Umbilical cord (tissue), 2 donors: Measurements from ENCODE around the gene SLC25A26. TPM values are rescaled to one million over a fixed set of nuclear protein-coding genes. Genes with fewer than 3 reads are reported as not detected.
A peak's percentile ranks its signal among the peaks of the same experiment; 100 is the strongest.
"Not testable (repeated sequence)": the region's sequence is repeated elsewhere in the genome, so short reads cannot be mapped to it uniquely, and the experiment has no call there.

Source experiments
- DNase-seq: peaks from one replicate; pipeline ENCODE4 v3.0.0-alpha.2; 2015; ENCODE audit warnings: low spot score
- total RNA-seq: library from RNA; depleted of rRNA; stranded (reverse); fragments of >200 nt; gene quantifications from one replicate; pipeline ENCODE4 v1.2.3, GENCODE V29; 2014; ENCODE audit warnings: low replicate concordance; ENCODE audit not compliant: insufficient read depth

Gene SLC25A26
- 10.6 TPM for total RNA-seq

- peak; percentile 97 for DNase-seq
Observed at GRCh38 chr3:66220602-66221377, at the start of gene SLC25A26. Gene SLC25A26, plus strand, starts transcription at chr3:66221001. Its CDS starts 94 bp downstream, at chr3:66221095.

- no peak for DNase-seq
Observed at GRCh38 chr3:66172394-66172793, 48.4 kb upstream of the SLC25A26 start.

GRCh38 chr3:66177026-66177425 lies 43.8 kb upstream of the SLC25A26 start:
- DNase-seq, result no peak

- DNase-seq, result no peak
Observed at GRCh38 chr3:66178206-66178605, 42.6 kb upstream of the SLC25A26 start.

GRCh38 chr3:66179793-66180192 lies 41.0 kb upstream of the SLC25A26 start:
- peak; percentile 10 for DNase-seq

GRCh38 chr3:66181764-66182163 lies 39.0 kb upstream of the SLC25A26 start:
- no peak for DNase-seq

GRCh38 chr3:66182246-66182645 lies 38.6 kb upstream of the SLC25A26 start:
- peak; percentile 81 for DNase-seq

- DNase-seq, result no peak
Observed at GRCh38 chr3:66186545-66186944, 34.3 kb upstream of the SLC25A26 start.

GRCh38 chr3:66195347-66195783 lies 25.4 kb upstream of the SLC25A26 start:
- DNase-seq, result peak; percentile 50

GRCh38 chr3:66196633-66197032 lies 24.2 kb upstream of the SLC25A26 start:
- DNase-seq, result no peak

GRCh38 chr3:66198437-66199088 lies 22.2 kb upstream of the SLC25A26 start:
- DNase-seq, result no peak

- no peak for DNase-seq
Observed at GRCh38 chr3:66199089-66199473, 21.7 kb upstream of the SLC25A26 start.

- DNase-seq, result no peak
Observed at GRCh38 chr3:66200147-66200546, 20.7 kb upstream of the SLC25A26 start.

- DNase-seq, result no peak
Observed at GRCh38 chr3:66200786-66201185, 20.0 kb upstream of the SLC25A26 start.

GRCh38 chr3:66203275-66203674 lies 17.5 kb upstream of the SLC25A26 start:
- no peak for DNase-seq

- DNase-seq, result no peak
Observed at GRCh38 chr3:66206806-66207205, 14.0 kb upstream of the SLC25A26 start.

- DNase-seq, result no peak
Observed at GRCh38 chr3:66208189-66208588, 12.6 kb upstream of the SLC25A26 start.

- no peak for DNase-seq
Observed at GRCh38 chr3:66210687-66211295, 10.0 kb upstream of the SLC25A26 start.

GRCh38 chr3:66211779-66212178 lies 9.0 kb upstream of the SLC25A26 start:
- no peak for DNase-seq

GRCh38 chr3:66215106-66215505 lies 5.7 kb upstream of the SLC25A26 start:
- no peak for DNase-seq

GRCh38 chr3:66220066-66220465 lies 735 bp upstream of the SLC25A26 start:
- DNase-seq, result no peak

GRCh38 chr3:66224220-66224619 lies 3.4 kb downstream of the SLC25A26 start:
- no peak for DNase-seq

GRCh38 chr3:66226093-66226492 lies 5.3 kb downstream of the SLC25A26 start:
- DNase-seq, result not testable (repeated sequence)
